Esophagus muscularis mucosa (tissue), 3 donors: Measurements from ENCODE around the gene HAUS1.

Source experiments
- POLR2AphosphoS5 ChIP-seq, 2 donors: sonication (generic); formaldehyde crosslinking; IDR thresholded peaks; one replicate each; pipeline ENCODE4 v1.6.1; 2017; ENCODE audit warnings: antibody characterized with exemption in 2 of 2
- TF ChIP-seq, protein P1 (sequence below), 3 experiments: fragments of 200-600 bp in 2 of 3; fragments of 450-650 bp in 1 of 3; sonication (generic) in 2 of 3; IDR thresholded peaks; one replicate each; pipeline ENCODE4 v1.5.1; 2017 to 2019; ENCODE audit warnings: antibody characterized with exemption in 3 of 3, mild to moderate bottlenecking in 2 of 3, moderate library complexity in 1 of 3

DNA sequence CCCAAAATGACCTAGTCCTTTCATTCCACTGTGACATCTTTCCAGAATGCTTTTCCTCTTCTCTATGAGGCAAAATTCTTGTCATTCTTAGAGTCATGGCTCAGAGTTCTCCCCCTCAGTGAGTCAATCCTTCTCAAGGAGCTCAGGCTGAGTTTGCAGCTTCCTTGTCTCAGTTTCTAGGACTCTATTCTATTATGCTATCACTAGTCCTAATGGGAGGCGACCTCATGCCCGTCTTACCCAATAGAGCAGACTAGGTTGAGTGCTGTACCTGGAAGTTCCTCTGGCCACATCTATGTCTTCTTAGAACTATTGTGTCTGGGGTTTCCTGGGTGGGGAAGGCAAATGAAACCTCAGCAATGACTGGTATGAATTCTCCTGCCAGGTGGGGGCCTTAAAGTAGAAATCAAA is 51.5 kb downstream of the HAUS1 start:
- TF ChIP-seq, protein P1, sequence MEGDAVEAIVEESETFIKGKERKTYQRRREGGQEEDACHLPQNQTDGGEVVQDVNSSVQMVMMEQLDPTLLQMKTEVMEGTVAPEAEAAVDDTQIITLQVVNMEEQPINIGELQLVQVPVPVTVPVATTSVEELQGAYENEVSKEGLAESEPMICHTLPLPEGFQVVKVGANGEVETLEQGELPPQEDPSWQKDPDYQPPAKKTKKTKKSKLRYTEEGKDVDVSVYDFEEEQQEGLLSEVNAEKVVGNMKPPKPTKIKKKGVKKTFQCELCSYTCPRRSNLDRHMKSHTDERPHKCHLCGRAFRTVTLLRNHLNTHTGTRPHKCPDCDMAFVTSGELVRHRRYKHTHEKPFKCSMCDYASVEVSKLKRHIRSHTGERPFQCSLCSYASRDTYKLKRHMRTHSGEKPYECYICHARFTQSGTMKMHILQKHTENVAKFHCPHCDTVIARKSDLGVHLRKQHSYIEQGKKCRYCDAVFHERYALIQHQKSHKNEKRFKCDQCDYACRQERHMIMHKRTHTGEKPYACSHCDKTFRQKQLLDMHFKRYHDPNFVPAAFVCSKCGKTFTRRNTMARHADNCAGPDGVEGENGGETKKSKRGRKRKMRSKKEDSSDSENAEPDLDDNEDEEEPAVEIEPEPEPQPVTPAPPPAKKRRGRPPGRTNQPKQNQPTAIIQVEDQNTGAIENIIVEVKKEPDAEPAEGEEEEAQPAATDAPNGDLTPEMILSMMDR (IDR thresholded peaks at IDR 0.05) = no peak
- no peak for TF ChIP-seq POLR2AphosphoS5 (IDR thresholded peaks at IDR 0.05)
